Stimulated activated CD4-positive, alpha-beta T cell treated with anti-CD3 and anti-CD28 coated beads, Interleukin-15, amount 100 ng/mL, for 24 hours (primary cell): ENCODE data around the gene ITPKA.
A peak's percentile ranks its signal among the peaks of the same experiment; 100 is the strongest.

Source experiments
- DNase-seq: peaks from one replicate; pipeline ENCODE4 v3.0.0-alpha.2; 2020

The ITPKA gene

DNA sequence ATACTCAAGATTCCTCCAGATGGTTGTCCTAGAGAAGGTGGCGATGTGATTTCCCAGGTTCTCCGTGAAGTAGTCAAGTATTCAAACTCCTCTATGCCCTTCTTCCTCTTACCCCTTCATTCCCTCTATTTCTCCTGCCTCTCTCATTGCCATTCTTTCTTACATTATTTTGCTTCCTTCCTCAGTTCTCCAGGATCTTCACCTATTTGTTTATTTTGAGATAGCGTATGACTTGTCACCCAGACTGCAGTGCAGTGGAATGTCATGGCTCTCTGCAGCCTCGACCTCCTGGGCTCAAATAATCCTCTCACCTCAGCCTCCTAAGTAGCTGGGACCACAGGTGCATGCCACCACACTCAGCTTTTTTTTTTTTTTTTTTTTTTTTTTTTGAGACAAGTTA is 1.8 kb upstream of the ITPKA start:
- no peak for DNase-seq

DNA sequence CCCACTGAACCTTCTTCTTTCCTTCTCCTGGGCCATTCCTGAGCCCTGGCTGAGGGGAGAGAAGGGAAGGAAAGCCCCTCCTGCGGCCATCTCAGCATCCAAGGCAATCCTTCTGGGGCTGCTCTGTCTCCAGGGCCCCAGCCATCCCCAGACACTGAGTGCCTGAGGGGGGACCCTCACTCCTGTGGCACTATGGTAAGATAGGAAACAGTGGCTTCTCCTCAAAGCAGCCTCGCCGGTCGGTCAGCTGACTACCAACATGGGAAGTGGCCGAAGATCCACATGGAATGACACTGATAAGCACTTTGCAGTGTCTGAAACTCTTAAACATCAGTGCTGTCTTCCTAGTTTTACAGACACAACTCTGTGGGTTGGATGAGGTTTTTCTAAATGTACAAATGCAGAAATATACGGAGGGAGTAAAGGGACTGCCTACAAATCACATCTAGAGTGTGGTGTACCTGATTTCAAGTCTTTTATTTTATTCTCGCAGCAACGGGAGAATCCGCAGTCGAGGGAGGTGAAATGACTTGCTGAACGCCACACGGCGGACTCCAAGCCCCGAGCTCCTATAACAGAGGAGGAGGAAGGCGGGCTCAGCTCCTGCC is 973 bp upstream of the ITPKA start:
- no peak for DNase-seq

DNA sequence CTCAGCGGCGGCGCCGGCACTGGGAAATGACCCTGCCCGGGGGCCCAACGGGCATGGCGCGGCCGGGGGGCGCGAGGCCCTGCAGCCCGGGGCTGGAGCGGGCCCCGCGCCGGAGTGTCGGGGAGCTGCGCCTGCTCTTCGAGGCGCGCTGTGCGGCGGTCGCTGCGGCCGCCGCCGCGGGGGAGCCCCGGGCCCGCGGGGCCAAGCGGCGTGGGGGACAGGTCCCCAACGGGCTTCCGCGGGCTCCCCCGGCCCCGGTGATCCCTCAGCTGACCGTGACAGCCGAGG is 172 bp downstream of the ITPKA start:
- no peak for DNase-seq

DNA sequence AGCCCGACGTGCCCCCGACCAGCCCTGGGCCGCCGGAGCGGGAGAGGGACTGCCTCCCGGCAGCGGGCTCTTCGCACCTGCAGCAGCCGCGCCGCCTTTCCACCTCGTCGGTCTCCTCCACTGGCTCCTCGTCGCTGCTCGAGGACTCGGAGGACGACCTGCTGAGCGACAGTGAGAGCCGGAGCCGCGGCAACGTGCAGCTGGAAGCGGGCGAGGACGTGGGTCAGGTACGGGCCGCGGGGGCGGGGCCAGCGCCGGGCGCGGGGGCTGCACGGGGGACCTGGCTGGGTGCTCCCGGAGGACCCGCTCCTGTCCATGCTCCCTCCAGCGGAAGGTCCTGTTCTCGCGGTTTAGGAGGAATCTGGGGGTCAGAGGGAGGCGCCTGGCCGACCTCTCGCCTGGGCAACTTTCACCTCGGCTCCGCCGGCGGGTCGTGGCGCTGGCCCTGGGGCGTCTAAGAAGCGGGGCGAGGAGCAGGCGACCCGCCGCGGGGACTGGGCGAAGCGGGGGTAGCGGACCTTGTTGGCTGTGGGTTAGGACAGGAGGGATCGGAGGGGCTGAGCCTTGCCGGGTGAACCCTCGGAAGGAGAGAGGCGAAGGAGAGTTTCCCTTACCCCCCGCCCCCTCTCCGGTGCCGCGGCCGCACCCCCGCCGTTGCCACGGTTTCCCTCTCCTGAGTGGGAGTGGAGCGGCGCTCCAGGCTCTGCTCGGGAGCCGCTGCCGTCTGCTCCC is 682 bp downstream of the ITPKA start:
- DNase-seq = peak; percentile 62

DNA sequence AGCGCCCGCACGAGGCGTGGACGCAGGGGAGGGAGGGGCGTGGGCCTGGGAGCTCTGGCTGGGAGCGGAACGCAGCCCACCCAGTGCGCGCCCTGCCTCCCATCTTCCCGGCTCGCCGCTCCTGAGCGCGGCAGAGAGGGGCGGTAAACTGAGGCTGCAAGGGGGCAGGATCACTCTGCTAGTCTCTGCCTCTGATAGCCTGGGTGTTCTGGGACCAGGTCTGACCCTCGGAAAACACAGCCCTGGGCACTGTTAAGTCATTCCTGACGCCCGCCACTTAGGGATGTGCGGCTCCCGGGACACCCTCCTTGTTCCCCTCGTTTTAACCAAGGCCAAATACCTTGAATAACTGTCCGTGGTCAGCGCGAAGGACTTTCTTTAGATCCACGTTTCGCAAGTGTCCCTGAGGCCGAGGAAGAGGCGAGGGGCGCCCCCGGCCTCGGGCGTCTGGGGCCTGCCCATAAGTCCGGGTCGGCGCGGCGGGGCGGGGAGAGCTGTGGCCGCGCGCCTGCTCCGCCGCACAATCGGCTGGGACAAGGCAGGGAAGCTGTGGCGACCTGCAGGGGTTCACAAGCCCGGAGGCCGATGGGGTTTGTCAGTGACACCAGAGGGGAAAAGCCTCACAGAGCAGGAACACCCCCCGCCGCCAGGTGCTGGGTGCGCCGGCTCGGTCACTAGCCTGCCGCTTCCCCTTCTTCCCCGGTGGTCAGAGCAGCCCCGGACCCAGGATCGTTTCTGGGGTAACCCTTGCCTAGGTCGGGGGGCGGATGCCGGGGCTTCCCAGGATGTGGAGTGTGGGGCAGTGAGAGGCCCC is 1.5 kb downstream of the ITPKA start:
- peak; percentile 60 for DNase-seq

DNA sequence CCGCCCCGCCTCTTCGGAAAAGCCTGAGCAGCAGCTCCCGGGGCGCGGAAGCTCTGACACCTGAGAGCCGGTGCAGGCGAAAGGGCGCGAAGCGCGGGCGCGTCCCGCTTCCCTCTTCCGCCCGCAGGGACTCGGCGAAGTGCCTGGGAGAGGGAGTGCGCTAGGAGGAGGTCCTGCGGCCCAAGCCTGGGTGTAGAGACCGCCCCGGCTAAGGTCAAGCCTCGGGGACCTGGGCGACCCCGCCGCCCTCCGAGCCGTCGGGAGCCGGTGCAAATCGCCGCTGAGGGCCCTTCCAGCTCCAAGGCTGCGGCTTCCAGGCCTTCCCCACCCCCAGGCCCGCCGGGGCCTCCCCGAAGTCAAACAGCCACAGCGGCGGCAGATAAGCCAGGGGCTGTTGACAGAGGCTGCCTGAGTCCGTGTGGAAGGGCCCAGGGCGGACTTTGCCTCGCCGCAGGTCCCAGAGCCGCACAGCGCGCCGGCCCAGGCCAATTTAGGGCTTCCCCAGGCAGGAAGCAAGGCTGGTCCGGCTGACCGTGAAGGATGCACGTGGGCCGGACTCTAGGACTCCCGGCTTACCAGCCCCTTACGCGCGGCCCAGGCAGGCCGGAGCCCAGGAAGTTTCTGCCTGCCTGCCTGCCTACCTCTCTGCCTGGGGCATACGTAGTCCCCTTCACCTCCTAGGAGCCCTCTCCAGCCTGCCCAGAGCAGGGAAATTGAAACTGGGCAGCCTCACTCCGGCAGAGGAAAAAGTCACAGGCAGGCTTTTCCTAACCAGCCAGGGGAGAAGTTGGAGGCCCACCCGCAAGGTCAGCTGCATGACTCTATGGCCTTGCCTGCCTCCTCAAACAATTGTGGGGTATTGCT is 2.3 kb downstream of the ITPKA start:
- no peak for DNase-seq

DNA sequence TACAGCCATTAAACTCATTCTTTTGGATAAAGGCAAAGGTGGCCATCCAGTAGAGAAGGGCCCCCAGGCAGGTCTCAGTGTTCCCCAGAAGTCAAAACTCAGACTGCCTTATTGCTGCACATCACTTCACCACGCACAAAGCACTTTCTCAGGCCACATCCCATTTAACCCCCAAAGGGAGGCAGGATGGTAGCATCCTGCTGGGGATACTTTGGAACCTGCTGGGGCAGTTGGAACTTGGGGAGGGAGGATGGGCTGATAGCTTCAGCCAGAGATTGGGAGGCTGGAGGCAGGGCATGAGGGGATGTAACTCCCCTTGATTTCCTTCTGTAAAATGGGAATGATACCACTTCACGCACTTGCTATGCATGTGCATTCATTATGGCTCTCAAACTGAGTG is 5.0 kb downstream of the ITPKA start:
- DNase-seq = no peak

DNA sequence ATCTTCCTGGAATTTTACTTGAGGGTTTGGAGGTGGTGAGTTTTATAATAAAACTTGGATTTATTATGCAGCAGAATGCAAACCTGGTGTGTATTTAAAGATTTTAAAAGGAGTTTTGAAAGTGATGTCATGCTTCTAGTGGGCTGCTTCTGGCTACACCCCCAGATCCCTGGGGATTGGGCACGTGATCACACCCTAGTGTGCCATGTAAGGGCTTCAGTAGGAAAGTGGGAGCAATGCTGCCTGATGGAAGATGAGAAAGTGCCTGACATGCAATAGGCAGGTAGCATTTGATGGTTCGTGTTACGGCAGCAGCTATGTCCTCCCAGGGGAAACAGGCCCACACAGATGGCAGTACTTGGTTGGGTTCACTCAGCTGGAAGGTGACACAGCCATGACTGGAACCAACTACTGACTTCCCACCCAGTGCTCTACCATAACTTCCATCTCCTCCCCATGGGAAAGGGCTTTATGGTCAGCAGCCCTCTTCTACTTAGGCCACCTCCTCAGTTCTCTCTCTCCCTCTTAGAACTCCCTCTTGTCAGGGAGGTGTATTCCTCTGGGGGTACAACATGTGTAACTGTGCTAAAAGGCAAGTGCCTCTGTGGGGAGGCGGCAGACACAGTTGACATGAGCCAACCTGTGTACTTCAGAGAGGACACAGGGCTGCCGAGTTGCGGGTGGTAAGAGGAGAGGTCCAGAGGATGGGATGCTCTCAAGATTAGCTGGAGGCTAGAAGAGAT is 5.6 kb downstream of the ITPKA start:
- no peak for DNase-seq

DNA sequence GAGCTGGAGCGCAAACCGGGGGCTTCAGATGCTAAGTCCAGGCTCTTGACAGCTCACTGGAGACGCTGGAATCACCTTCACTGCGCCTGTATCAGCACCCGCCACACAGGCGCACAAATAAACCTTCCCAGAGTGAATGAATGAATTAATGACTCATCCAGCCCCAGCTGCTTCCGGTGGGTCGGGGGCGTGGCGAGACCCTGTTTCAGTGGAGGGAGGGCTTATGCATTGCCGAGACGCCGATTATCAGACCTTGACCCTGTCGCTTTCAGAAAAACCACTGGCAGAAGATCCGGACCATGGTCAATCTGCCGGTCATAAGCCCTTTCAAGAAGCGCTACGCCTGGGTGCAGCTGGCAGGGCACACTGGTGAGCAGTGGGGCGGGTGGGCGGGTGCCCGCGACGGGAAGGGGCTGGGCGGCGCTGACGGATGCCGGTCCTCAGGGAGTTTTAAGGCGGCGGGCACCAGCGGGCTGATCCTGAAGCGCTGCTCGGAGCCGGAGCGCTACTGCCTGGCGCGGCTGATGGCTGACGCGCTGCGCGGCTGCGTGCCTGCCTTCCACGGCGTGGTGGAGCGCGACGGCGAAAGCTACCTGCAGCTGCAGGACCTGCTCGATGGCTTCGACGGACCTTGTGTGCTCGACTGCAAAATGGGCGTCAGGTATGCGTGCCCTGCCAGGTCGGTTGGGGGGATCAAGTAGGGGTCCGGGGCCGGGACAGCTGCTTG is 7.7 kb downstream of the ITPKA start:
- DNase-seq = peak; percentile 65

DNA sequence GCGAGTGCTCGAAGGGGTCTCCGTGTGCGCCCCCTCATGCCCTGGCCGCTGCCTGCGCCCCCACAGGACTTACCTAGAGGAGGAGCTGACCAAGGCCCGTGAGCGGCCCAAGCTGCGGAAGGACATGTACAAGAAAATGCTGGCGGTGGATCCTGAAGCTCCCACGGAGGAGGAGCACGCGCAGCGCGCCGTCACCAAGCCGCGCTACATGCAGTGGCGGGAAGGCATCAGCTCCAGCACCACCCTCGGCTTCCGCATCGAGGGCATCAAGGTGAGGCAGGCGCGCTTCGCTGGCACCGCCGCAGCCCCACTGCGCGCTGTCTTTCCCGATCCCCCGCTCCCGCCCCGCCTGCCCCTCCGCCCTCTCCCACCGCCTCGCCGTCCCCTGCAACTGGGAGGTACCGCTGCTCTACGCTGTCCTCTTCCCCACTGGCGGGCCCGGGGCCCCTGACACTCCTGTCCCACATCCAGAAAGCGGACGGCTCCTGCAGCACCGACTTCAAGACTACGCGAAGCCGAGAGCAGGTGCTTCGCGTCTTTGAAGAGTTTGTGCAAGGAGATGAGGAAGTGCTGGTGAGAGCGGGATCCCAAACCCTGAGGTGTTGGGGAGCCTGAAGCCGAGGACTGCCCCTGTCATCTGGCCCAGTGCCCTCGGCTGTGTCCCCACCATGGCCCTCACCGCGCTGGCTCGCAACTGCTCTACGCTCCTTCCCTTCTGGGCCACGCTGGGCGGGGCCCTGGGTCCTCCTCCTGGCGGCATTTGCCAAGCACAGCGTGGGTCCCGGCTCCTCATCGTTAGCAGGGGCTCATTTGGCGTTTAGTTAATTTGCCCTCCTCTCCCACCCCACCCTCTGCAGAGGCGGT is 8.5 kb downstream of the ITPKA start:
- peak; percentile 49 for DNase-seq

DNA sequence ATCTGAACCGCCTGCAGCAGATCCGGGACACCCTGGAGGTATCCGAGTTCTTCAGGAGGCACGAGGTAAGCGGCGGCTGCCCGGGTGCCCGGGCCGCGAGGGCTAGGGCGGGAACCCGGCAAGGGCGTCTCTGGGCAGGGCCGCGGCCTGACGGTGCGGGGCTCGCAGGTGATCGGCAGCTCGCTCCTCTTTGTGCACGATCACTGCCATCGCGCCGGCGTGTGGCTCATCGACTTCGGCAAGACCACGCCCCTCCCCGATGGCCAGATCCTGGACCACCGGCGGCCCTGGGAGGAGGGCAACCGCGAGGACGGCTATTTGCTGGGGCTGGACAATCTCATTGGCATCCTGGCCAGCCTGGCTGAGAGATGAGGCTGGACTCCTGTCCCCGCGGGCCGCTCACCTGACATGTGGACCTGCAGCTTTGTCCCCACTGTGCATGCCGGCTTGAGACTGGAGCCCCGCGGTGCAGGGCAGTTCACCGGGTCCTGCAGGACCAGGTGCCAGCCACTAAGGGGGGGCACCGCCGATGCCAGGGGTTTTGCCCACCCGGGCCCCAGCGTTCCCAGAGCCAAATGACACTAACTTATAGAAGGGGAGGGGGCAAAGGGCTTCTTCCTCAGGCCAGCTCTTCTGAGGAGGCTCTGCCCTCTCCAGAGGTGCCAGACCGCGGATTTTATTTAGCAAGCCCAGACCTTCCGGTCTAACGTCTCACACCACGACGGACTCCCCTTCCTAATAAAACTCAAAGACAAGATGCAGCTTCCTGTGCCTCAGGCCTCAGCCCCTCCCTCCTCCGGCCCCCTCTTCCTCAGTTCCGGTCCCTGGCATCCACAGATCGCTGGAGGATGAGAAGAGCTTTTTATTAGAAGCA is 9.4 kb downstream of the ITPKA start:
- peak; percentile 28 for DNase-seq

DNA sequence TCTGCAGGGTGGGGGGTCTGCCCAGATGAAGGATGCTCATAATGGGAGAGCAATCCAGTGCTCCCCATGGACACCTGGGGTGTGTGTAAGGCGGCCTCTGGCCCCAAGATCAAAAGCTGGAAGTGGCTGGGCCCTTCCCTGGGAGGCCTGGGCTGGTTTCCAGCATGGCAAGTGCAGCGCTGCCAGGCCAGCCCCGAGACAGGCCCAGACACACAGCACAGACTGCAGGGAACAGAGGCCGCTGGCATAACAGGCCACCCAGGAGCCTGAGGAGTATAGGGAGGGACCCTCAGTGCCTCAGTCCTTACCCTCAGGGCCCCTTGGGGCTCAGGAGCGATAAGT is 10.0 kb downstream of the ITPKA start:
- DNase-seq = no peak

DNA sequence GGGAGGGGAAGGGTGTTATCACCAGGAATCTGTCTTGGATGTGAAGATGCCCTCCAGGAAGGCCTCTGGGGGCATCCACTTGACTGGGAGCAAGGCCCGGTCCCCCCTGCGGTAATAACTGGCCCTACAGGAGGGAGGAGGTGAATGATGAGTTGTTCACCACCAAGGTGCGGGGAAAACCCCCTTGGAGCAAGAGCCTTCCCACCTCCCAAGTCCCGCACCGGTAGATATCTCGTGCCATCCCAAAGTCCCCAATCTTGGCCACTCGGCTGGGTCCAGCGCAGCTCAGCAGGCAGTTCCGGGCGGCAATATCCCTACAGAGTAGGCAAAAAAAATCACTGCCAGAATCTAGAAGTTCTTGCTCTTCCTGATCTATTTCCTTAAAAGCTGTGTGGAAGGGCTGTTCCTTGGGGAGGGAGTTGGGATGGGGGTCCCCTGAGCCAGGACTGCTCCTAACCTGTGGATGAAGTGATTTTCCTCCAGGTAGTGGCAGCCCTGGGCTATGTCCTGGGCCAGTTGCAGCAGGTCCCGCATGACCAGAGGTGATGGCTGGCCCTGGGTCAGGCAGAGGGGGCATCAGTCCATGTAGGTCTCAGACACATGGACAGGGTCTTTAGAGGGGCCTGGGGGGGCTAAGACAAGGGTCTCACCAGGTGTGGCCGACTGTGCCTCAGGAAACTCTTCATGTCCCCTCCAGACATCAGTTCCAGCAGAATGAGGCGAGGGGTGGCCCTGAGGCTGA is 11.2 kb downstream of the ITPKA start:
- no peak for DNase-seq

DNA sequence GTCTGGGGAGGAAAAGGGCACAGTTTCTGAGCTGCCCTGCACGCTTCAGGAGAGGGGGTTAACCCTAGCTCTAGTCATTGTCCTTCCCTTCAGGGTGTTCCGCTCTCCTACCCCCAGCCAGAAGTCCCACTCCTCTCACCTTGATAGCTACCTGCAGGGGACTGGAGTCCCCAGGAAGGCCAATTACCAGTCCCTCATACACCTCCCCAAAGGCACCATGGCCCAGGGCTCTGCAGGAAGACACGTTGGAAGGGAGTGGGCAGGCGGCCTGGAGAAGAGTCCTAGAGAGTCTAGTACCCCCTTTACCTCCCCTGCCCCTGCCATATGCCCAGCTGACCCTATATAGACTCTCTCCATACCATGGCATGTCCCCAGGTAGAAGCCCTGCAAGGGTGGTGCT is 12.1 kb downstream of the ITPKA start:
- no peak for DNase-seq

DNA sequence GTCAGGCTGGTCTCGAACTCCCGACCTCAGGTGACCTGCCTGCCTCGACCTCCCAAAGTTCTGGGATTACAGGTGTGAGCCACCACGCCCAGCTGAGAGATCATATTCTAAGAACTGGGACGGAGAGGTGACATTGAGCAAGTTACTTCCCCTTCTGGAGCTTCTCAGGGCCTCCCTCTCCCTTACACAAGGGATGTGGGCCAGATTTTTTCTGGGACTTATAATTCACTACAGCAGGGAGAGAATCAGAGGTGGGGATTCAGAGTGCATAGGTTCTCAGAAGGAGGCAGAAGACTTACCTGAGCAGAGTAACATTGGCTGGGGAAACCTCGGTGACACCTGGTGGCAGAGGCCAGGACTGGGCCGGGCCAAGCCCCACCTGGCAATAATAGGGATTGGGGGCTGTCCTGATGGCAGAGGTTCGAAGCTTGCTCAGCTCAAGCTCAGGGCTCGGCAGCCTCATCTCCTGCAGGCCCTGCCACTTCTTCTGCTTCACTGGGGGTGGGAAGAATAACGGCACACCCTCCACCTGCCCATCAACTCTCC is 13.2 kb downstream of the ITPKA start:
- DNase-seq = no peak

DNA sequence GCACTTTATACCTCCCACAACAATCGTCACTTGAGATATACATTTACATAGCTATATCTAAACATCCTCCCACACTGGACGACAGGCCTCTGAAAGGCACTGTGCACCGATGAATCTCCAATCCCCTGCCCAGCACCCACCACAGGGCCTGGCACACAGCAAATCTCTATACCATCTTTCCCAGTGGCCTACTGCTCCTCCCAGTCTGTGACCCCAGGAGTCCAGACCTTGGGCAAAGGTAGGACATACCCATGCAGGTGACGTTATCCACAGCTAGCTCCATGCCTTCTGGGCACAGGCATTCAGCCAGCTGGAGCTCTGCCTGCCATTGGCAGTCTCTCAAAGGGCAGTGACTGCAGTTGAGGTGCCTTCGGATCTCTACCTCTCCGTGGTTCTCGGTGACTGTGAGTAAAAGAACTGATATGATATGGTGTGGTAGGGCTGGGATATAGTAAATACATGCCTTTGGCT is 14.2 kb downstream of the ITPKA start:
- no peak for DNase-seq

DNA sequence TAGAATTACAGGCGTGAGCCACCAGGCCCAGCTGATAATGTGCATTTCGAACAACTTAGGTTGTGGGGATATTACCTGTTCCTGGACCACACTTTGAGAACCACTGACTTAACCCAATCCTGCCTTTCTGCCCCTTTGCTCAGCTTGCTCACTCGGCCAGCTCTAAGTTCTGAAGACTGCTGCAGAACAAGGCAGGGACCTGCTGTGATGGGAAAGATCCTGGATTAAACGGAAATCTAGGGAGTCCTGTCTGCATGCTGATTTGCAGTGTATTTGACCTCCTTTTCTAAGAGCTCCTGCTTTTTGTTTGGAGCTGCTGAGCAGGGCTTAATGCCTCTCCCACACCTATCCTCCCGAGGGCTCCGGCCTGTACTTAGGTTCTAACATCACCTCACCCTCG is 17.1 kb downstream of the ITPKA start:
- DNase-seq = no peak

DNA sequence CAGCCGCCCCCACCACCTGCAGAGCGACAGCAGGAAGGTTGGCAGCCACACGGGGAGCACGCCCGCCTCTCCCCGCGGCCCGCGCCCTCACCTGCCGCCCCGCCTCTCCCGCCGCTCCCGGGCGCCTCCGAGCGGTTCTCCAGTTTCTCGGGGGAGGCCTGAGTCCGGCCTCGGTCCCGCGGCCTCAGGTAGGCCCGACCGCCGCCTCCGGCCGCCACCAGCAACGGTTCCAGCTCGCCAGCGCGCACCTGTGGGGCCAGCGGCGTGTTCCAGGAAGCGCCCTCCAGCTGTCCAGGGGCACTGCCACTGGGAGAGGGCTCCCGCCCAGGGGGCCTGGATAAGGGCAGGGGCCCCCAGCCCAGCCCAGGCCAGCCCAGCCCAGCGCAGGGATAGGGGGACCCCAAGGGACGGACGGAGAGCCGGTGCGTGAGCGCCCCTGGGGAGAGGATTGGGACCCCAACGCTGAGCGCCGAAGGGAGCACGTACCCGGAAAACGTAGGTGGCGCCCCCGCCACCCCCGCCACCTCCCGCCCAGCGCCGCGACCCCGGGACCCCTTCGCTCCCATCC is 17.7 kb downstream of the ITPKA start:
- DNase-seq = no peak
